ENCODE measurements around the gene GRM3.

The GRM3 gene

DNA sequence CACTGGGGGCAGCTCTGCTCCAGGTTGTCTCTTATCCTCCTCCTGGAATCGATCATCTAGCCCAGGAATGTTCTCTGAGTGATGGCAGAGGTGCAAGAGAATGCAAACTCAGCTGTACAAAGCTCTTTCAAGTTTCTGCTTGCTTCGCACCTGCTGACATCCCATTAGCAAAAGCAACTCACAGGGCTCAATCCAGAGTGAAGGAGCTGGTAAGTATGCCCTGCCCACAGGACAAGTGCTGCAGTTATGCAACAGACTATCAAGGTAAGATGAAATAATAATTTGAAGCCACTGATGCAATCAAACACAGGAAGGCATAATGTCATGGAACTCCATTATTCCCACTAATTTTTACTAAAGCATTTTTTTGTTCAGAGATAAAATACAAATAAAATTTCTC lies 122.2 kb downstream of the GRM3 start:
- no peaks in the 10 kb centered on the region for H3K79me2 ChIP-seq
- no peak overlapping the region for H3K4me2 ChIP-seq (ENCODE audit: low read length)
- H3K27ac ChIP-seq = no peak overlapping the region
- no peaks in the 10 kb centered on the region for H3K9me3 ChIP-seq (ENCODE audit: control insufficient read depth, low read length)
- TF ChIP-seq, protein P1, sequence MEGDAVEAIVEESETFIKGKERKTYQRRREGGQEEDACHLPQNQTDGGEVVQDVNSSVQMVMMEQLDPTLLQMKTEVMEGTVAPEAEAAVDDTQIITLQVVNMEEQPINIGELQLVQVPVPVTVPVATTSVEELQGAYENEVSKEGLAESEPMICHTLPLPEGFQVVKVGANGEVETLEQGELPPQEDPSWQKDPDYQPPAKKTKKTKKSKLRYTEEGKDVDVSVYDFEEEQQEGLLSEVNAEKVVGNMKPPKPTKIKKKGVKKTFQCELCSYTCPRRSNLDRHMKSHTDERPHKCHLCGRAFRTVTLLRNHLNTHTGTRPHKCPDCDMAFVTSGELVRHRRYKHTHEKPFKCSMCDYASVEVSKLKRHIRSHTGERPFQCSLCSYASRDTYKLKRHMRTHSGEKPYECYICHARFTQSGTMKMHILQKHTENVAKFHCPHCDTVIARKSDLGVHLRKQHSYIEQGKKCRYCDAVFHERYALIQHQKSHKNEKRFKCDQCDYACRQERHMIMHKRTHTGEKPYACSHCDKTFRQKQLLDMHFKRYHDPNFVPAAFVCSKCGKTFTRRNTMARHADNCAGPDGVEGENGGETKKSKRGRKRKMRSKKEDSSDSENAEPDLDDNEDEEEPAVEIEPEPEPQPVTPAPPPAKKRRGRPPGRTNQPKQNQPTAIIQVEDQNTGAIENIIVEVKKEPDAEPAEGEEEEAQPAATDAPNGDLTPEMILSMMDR (IDR thresholded peaks at IDR 0.05) = no peak
- no peak overlapping the region for H3K9ac ChIP-seq
- H2AFZ ChIP-seq = no peak overlapping the region
- H3K4me1 ChIP-seq = no peaks in the 10 kb centered on the region
- no peaks in the 10 kb centered on the region for H3K27me3 ChIP-seq (ENCODE audit: control insufficient read depth, insufficient read depth, low read length)
- H3K36me3 ChIP-seq (ENCODE audit: control insufficient read depth, insufficient read depth, low read length) = no peaks in the 10 kb centered on the region
- H3K4me3 ChIP-seq (ENCODE audit: low read depth, low read length) = no peak overlapping the region

DNA sequence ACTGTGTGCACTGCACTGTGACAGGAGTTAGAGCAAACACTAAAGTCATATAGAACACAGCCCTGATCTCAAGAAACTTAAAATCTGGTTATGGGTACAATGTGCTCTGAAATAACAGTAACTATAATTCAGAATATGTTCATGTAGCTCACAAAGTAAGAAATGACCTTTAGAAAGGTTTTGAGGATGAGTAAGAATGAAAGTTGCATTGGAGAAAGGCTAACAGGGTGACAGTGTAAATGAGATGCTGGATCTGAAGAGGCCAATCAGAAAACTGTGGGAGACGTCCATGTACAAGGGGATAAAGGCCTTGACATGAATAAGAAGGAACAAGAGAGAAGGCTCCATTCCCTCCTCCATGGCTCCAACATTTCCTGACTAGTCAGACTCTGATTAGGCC lies 124.7 kb downstream of the GRM3 start:
- TF ChIP-seq, protein P1 (IDR thresholded peaks at IDR 0.05) = no peak
- Histone ChIP-seq H3K79me2 (no peaks in the 10 kb centered on the region), H2AFZ (no peak overlapping the region), H3K4me3 (ENCODE audit: low read depth, low read length) (no peak overlapping the region), H3K9ac (no peak overlapping the region), H3K27me3 (ENCODE audit: control insufficient read depth, insufficient read depth, low read length) (no peaks in the 10 kb centered on the region), H3K4me1 (no peaks in the 10 kb centered on the region), H3K9me3 (ENCODE audit: control insufficient read depth, low read length) (no peaks in the 10 kb centered on the region), H3K27ac (no peak overlapping the region), H3K36me3 (ENCODE audit: control insufficient read depth, insufficient read depth, low read length) (no peaks in the 10 kb centered on the region), H3K4me2 (ENCODE audit: low read length) (no peak overlapping the region)

DNA sequence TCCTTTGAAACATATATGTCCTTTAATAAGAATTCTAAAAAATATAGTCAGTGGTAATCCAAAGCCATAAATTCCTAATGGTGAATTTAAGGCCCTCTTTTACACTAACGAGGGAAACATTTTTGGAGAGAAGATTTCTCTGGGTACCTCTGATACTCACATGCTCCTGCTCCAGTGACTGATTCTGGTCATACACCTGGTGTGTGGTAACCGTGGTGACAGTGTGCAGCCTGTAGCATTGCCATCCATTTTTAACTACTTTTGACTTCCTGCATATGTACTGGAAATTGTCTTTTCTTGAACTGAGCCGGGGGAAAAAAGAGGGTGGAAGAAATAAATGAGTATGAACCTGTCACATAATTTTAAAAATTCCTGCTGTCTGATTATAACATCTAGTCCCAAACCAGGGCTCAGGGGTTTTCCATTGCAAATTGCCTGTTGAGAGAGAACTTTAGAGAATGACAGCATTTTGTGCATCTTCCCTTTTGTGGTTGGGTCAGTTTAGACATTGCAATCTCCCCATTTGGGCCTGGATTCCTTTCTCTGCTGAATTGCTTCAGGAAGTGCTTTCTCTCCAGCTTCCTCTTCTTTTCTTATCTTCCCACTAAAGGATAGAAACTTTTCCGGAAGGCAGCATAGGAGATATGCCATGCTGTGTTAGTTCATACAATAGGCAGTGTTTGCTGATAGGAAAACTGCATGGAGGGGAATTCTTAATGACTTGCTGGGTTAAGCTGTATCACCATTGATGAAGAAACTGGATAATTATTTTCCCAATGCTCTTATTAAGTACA lies 125.5 kb downstream of the GRM3 start:
- no peak overlapping the region for H3K27ac ChIP-seq
- no peaks in the 10 kb centered on the region for H3K79me2 ChIP-seq
- H3K27me3 ChIP-seq (ENCODE audit: control insufficient read depth, insufficient read depth, low read length) = no peaks in the 10 kb centered on the region
- TF ChIP-seq, protein P1 (IDR thresholded peaks at IDR 0.05) = no peak
- H3K4me2 ChIP-seq (ENCODE audit: low read length) = no peak overlapping the region
- no peak overlapping the region for H3K9ac ChIP-seq
- H2AFZ ChIP-seq = no peak overlapping the region
- no peaks in the 10 kb centered on the region for H3K4me1 ChIP-seq
- no peaks in the 10 kb centered on the region for H3K36me3 ChIP-seq (ENCODE audit: control insufficient read depth, insufficient read depth, low read length)
- H3K9me3 ChIP-seq (ENCODE audit: control insufficient read depth, low read length) = no peaks in the 10 kb centered on the region
- H3K4me3 ChIP-seq (ENCODE audit: low read depth, low read length) = no peak overlapping the region

GRCh38 chr7:86773309-86773708 lies 129.6 kb downstream of the GRM3 start:
- Histone ChIP-seq H3K9me3 (ENCODE audit: control insufficient read depth, low read length) (no peaks in the 10 kb centered on the region), H3K9ac (no peak overlapping the region), H2AFZ (no peak overlapping the region), H3K4me3 (ENCODE audit: low read depth, low read length) (no peak overlapping the region), H3K36me3 (ENCODE audit: control insufficient read depth, insufficient read depth, low read length) (no peaks in the 10 kb centered on the region), H3K27me3 (ENCODE audit: control insufficient read depth, insufficient read depth, low read length) (no peaks in the 10 kb centered on the region), H3K79me2 (no peaks in the 10 kb centered on the region), H3K4me2 (ENCODE audit: low read length) (no peak overlapping the region), H3K4me1 (no peaks in the 10 kb centered on the region), H3K27ac (no peak overlapping the region)
- TF ChIP-seq, protein P1 (IDR thresholded peaks at IDR 0.05) = no peak

DNA sequence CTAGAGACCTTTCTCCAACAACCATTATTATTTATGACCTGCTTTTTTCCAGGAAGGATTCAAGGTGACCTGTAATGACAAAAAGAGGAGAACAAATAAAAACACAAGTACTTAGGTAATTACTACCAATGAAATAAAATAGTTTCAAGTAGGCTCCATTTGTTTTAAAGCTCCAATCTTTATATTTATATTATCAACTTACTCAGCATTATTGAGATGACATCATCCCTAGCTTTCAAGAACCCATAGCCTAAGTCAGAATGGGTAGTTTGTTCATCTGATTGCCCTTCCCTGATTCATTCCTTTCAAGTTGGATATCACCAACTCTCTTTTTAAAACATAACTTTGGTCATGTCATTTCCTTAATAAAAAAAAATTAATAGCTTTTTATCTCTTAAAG lies 131.5 kb downstream of the GRM3 start:
- no peaks in the 10 kb centered on the region for H3K4me1 ChIP-seq
- no peaks in the 10 kb centered on the region for H3K27me3 ChIP-seq (ENCODE audit: control insufficient read depth, insufficient read depth, low read length)
- H3K4me2 ChIP-seq (ENCODE audit: low read length) = no peak overlapping the region
- no peak overlapping the region for H3K9ac ChIP-seq
- no peak overlapping the region for H2AFZ ChIP-seq
- no peaks in the 10 kb centered on the region for H3K36me3 ChIP-seq (ENCODE audit: control insufficient read depth, insufficient read depth, low read length)
- H3K27ac ChIP-seq = no peak overlapping the region
- H3K9me3 ChIP-seq (ENCODE audit: control insufficient read depth, low read length) = no peaks in the 10 kb centered on the region
- TF ChIP-seq, protein P1 (IDR thresholded peaks at IDR 0.05) = no peak
- H3K79me2 ChIP-seq = no peaks in the 10 kb centered on the region
- no peak overlapping the region for H3K4me3 ChIP-seq (ENCODE audit: low read depth, low read length)
